SH-SY5Y (cell line): ENCODE data around the gene LARGE1.

Experiments used
- GATA2 ChIP-seq: IDR thresholded peaks from 2 replicates; pipeline ENCODE4 v1.6.1; 2011; ENCODE audit warnings: mild to moderate bottlenecking, low read depth, low read length
- GATA3 ChIP-seq: IDR thresholded peaks from 2 replicates; pipeline ENCODE4 v1.6.1; 2011; ENCODE audit warnings: low read depth, mild to moderate bottlenecking, low read length, moderate library complexity

DNA sequence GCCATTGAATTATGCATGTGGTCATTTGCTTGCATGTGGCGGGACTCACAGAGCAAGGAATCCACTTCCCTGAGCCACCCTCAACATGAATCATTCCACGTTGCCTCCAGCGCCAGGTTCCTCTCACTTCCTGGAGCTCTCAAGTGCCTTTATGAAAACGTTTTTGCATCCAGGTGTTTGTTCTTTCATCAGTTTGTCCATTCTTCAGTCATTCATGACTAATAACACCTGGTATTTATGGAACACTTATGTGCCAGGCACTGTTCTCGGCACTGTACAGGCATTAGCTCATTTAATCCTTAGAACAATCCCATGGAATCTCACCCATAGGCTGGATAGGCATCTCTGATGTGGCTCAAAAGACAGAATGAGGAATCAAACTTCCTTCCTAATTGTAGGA is 606.0 kb downstream of the LARGE1 start:
- no peak for TF ChIP-seq GATA3
- TF ChIP-seq GATA2 = no peak
